Psoas muscle (tissue), 8 donors: ENCODE measurements around the gene ECI1. TPM values are rescaled to one million over a fixed set of nuclear protein-coding genes. Genes with fewer than 3 reads are reported as not detected.

ENCODE experiments used
- ATAC-seq, 4 donors: fragments of 200-7000 bp; cut with Tn5 transposase; one replicate each; pipeline ENCODE4 v1.9.1; 2020; ENCODE audit warnings: moderate library complexity in 3 of 4, mild to moderate bottlenecking in 2 of 4
- DNase-seq, 2 donors: peaks; one replicate each; pipeline ENCODE4 v3.0.0-alpha.2; 2020
- H3K27ac ChIP-seq: fragments of 200-600 bp; one replicate; pipeline ENCODE4 v1.8.0; 2022
- H3K27me3 ChIP-seq, 3 donors: fragments of 200-600 bp in 1 of 3; one replicate each; pipeline versions ENCODE4 v1.6.1 to v1.8.0; 2013 to 2022; ENCODE audit warnings: low read length in 2 of 3, mild to moderate bottlenecking in 2 of 3, moderate library complexity in 1 of 3; ENCODE audit not compliant: insufficient read depth in 3 of 3
- H3K36me3 ChIP-seq, 2 donors: fragments of 200-600 bp in 1 of 2; one replicate each; pipeline versions ENCODE4 v1.6.1 to v1.8.0; 2013 to 2022; ENCODE audit warnings: low read depth in 1 of 2, mild to moderate bottlenecking in 1 of 2, moderate library complexity in 1 of 2; ENCODE audit not compliant: insufficient read depth in 1 of 2
- H3K4me1 ChIP-seq: fragments of 200-600 bp; one replicate; pipeline ENCODE4 v1.8.0; 2022
- H3K4me3 ChIP-seq: fragments of 200-600 bp; one replicate; pipeline ENCODE4 v1.8.0; 2022; ENCODE audit warnings: mild to moderate bottlenecking
- H3K9me3 ChIP-seq: fragments of 200-600 bp; one replicate; pipeline ENCODE4 v1.8.0; 2022
- WGBS, 3 donors: extraction: QIAGEN DNeasy Blood & Tissue Kit; methylation state at CpG; one replicate each; pipeline versions ENCODE4 v1.1.6 to v1.1.7; 2013; 5-methylcytosine and 5-hydroxymethylcytosine counted together
- intact Hi-C, 2 donors: fragments of 100-400 bp; cut with DNase I; formaldehyde crosslinking; loops; one replicate each; pipeline versions ENCODE4 v1.11.0 to v1.14.2; 2022
- polyA plus RNA-seq, 3 donors: library from polyadenylated mRNA; stranded (reverse); fragments of 200-250 nt; gene quantifications; one replicate each; pipeline ENCODE4 v1.2.3, GENCODE V29; 2013
- total RNA-seq, 4 donors: library from RNA; stranded (reverse); fragmentation: NEBNext Ultra II Directional in 2 of 4; extraction: Animal tissue kit (Norgen Biotek cat#: 25700) in 2 of 4; gene quantifications; one replicate each; pipeline versions ENCODE4 v1.2.1 to v1.2.4, GENCODE V29; 2021 to 2023
- TF ChIP-seq, protein P1 (sequence below): fragments of 200-600 bp; IDR thresholded peaks from one replicate; pipeline ENCODE4 v1.8.0; 2022; ENCODE audit warnings: antibody characterized with exemption
- donor health status: healthy with polysubstance abuse.
- donor health status: DM: no; HTN: no; CAD: no; lungs with moderate emphysema.
- donor health status: Bipolar disorder and iron deficiency.
- donor health status: healthy.
- donor health status: DM: yes; HTN: yes; CAD: no.
- donor health status: DM: no; HTN: no; CAD: no.
- donor health status: DM: no; HTN: no; CAD: no.
- donor health status: DM: yes; HTN: yes; CAD: no.

Gene ECI1
- total and polyA plus RNA-seq, 7 donors, result 81.7 to 205 (median 138) TPM

DNA sequence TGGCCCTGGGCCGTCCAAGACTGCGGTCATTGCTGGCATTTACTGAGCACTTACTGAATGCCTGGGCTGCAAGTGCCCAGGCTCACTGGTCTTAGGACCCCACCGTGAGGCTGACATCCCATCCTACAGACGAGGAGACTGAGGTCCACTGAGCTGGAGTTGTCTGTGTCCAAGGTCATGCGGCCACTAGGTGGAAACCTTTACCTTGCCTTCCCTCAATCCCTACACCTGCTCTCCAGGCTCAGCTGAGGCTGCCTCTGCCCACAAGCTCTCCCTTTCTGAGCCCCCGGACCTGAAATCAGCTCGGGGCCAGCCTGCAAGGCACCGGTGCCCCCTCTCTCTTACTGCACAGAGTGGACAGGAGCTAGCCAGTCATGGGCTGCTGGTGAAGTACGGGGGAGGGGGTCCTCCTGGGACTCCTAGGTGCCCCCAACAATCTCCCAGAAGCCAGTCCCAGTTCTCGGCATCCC, 56.5 kb downstream of the ECI1 start:
- 22 to 29% (median 26%) methylated on average over 9 to 10 of the region's 10 CpGs for WGBS, 3 donors
- DNase-seq, result no peak
- Histone ChIP-seq H3K36me3 (no peaks in the 10 kb centered on the region), H3K27me3 (peaks cover 0 to 42% (median 20%) of the 10 kb centered on the region in 3 donors), H3K27ac (no peak overlapping the region), H3K4me1 (peaks cover 8% of the 10 kb centered on the region), H3K9me3 (no peaks in the 10 kb centered on the region), H3K4me3 (peak overlapping the region; percentile 55)
- intact Hi-C loops, result loop anchor here in 1 of 2 donors (1.0 to 5.0 kb wide), 2 partner anchors 56 to 307 kb away; partner anchors contain the start of gene ECI1
- TF ChIP-seq, protein P1, sequence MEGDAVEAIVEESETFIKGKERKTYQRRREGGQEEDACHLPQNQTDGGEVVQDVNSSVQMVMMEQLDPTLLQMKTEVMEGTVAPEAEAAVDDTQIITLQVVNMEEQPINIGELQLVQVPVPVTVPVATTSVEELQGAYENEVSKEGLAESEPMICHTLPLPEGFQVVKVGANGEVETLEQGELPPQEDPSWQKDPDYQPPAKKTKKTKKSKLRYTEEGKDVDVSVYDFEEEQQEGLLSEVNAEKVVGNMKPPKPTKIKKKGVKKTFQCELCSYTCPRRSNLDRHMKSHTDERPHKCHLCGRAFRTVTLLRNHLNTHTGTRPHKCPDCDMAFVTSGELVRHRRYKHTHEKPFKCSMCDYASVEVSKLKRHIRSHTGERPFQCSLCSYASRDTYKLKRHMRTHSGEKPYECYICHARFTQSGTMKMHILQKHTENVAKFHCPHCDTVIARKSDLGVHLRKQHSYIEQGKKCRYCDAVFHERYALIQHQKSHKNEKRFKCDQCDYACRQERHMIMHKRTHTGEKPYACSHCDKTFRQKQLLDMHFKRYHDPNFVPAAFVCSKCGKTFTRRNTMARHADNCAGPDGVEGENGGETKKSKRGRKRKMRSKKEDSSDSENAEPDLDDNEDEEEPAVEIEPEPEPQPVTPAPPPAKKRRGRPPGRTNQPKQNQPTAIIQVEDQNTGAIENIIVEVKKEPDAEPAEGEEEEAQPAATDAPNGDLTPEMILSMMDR, result peak; percentile 55
- ATAC-seq, result peak; percentile 64 to 91 (median 86)

DNA sequence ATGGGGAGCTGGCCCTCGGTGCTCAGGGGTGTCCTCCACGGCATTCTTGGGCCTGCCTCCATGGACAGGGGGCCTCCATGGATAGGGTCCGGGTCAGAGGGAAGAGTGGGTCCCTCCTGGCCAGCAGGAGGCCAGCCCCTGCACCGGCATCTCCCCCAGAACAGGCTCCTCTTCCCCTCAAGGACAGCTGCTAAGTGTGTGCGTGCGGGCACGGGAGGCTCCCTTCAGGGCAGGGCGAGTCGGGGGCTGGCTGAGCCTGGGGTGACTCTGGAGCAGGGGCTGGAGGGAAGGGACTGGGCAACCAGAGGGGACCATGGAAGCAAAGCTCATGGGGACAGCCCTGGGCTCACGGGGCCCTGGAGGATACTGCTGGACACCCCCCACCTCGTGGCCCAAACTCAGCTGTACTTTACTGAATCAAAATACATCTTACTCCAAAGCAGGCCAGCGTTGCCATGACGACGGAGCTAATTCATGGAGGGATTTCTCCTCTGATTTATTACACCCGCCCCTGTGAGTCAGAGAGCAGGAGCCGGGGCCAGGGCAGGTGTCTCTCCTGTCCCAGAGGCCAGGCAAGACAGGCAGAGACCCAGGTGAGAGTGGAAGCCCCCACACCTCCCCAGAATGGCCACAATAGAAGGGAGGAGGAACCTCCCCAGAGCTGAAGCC, 57.1 kb downstream of the ECI1 start:
- TF ChIP-seq, protein P1, result no peak
- Histone ChIP-seq H3K27me3 (peaks cover 0 to 42% (median 17%) of the 10 kb centered on the region in 3 donors), H3K4me3 (no peak overlapping the region), H3K4me1 (peaks cover 8% of the 10 kb centered on the region), H3K27ac (no peak overlapping the region), H3K36me3 (no peaks in the 10 kb centered on the region), H3K9me3 (no peaks in the 10 kb centered on the region)
- WGBS, 3 donors, result 57 to 58% (median 58%) methylated on average over 15 to 16 of the region's 16 CpGs
- DNase-seq, result no peak
- no peak for ATAC-seq
- intact Hi-C loops, result loop anchor here in 1 of 2 donors (5.0 kb wide), 1 partner anchor 308 kb away; no protein-coding TSS in a partner anchor

DNA sequence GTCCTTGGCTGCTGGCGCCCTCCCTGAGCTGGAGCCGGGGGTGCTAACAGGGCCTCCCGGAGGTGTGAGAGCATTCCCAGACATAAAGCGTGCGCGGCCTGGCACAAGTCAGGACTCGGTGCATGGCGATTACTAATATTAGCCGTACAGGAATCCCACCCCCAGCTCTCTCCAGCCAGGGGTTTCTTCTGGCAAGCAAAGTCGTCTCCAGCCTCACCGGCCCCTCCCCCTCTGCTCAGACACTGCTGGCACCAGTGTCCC, 60.0 kb downstream of the ECI1 start:
- TF ChIP-seq, protein P1, result no peak
- H3K27me3 ChIP-seq, result peaks cover 0 to 25% (median 7%) of the 10 kb centered on the region in 3 donors
- DNase-seq, result no peak
- H3K4me1 ChIP-seq, result peaks cover 8% of the 10 kb centered on the region
- no peaks in the 10 kb centered on the region for H3K36me3 ChIP-seq
- no peak overlapping the region for H3K4me3 ChIP-seq
- H3K27ac ChIP-seq, result no peak overlapping the region
- no peak for ATAC-seq
- 79 to 84% (median 81%) methylated on average over 11 of the region's 11 CpGs for WGBS, 3 donors
- H3K9me3 ChIP-seq, result no peaks in the 10 kb centered on the region
- intact Hi-C loops, result loop anchor here in 1 of 2 donors (5.0 kb wide), 1 partner anchor 311 kb away; no protein-coding TSS in a partner anchor

DNA sequence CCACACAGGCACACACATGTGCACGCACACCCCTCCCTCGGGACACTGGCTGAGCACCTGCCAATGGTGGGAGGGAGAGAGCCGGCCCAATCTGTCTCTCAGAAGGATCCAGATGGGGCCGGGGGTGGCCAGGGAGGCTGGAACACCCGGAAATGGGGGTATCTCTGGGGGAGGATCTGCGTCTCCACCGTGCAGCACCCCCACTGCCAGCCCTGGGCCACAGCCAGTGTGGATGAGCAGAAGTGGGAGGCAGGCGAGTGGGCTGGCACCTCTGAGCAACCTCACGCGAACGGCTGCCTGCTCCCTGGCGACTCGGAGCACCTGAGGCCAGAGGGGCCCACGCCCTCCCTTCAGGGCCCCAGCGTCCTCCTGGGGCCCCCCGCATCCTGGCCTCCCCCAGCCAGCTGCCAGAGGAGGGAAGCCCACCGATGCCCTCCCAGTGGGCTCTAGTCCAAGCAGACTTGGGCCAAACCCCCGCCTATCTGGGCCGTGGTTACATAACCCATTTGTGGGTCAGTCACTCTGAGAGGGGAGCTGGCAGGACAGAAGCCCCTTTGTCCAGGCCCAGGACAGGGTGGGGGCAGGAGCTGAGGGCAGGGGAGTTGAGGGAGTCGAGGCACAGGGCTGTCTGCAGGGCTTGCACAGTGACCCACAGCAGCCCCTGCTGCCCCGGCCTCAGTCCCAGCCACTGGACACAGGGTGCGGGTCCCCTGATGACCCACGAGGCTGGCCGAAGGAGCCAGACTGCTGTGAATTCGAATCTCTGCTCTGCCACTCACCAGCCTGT, 60.5 kb downstream of the ECI1 start:
- ATAC-seq, result no peak

More for the DNA sequence above, 60.5 kb downstream of the ECI1 start:
- TF ChIP-seq, protein P1, result no peak
- no peaks in the 10 kb centered on the region for H3K9me3 ChIP-seq
- no peaks in the 10 kb centered on the region for H3K36me3 ChIP-seq
- no peak overlapping the region for H3K27ac ChIP-seq
- peaks cover 7% of the 10 kb centered on the region for H3K4me1 ChIP-seq
- intact Hi-C loops, result loop anchor here in 1 of 2 donors (5.0 kb wide), 1 partner anchor 311 kb away; no protein-coding TSS in a partner anchor
- H3K27me3 ChIP-seq, result peaks cover 0 to 22% (median 7%) of the 10 kb centered on the region in 3 donors
- DNase-seq, result no peak
- H3K4me3 ChIP-seq, result no peak overlapping the region
- WGBS, 3 donors, result 71 to 74% (median 72%) methylated on average over 24 to 25 of the region's 25 CpGs
